Activated T-helper 1 cell treated with anti-CD3 and anti-CD28 coated beads, Interleukin-2, amount 50 U/mL, for 16 hours (primary cell): ENCODE measurements around the gene ITGB6.
"Not testable (repeated sequence)": the region's sequence is repeated elsewhere in the genome, so short reads cannot be mapped to it uniquely, and the experiment has no call there.

ENCODE experiments used
- DNase-seq, 2 donors: peaks; one replicate each; pipeline ENCODE4 v3.0.0-alpha.2; 2020; ENCODE audit warnings: low read depth in 1 of 2, low spot score in 1 of 2

ITGB6 gene

DNA sequence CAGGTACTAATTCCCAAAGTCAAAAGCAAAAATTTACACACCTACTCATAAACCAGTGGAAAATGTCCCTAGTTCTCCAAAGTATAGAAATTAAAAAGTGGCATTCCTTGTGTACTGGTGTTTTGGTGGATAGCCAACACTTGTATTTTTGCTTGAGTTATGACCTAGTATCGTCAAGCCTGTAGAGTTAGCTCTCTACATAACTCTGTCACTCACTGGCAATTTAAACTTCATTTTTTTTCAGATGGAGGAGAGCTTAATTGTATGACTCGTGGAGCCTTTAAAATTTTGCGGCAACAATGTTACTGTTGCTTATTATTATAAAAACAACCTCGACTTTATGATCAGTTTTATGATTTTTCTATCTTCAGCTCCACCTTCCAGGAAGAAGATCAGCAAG, 58.7 kb downstream of the ITGB6 start:
- DNase-seq, result no peak

- no peak for DNase-seq
Measured at GRCh38 chr2:160140471-160140870, 59.6 kb downstream of the ITGB6 start.

- no peak for DNase-seq
Measured at GRCh38 chr2:160139991-160140390, 60.1 kb downstream of the ITGB6 start.

- no peak for DNase-seq
Measured at GRCh38 chr2:160139350-160139749, 60.7 kb downstream of the ITGB6 start.

DNA sequence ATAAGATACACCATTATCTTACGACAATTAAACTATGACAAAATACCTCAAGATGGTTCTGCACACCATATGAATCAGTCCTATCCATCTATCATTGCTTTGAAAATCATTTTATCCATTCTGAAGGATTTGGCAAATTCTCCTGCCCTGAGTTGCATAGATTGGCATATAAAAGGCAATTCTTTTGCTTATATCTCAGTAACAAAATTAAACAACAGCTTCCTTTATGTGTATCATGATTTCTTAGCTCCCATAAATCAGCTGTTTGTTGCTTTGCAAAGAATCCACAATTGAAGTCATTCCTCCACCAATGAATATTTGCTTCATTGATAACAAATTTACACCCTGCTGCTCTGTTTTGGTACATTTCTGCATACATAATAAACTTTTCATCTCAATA, 61.7 kb downstream of the ITGB6 start:
- DNase-seq, result no peak

DNA sequence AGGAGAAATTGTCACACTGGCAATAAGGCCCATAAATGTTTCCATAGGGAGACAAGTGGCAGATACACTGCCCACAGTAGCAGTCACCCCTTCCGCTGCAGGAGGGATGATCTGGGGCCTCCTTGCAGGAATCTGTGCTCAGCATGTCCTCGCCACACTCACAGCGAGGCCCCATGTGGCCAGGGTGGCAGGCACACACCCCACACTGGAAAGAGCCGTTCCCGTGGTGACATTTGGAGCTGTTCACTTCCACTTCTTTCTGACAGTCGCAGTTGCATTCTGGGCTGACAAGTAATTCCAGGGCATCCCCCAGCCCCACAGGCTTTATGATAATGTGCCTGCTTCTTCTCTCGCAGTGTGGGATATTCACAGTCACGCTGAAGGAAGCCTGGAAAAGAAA, 62.6 kb downstream of the ITGB6 start:
- DNase-seq, result no peak

- DNase-seq, result no peak
Measured at GRCh38 chr2:160132761-160133160, 67.3 kb downstream of the ITGB6 start.

GRCh38 chr2:160126756-160127155, 73.3 kb downstream of the ITGB6 start:
- DNase-seq, result no peak

DNA sequence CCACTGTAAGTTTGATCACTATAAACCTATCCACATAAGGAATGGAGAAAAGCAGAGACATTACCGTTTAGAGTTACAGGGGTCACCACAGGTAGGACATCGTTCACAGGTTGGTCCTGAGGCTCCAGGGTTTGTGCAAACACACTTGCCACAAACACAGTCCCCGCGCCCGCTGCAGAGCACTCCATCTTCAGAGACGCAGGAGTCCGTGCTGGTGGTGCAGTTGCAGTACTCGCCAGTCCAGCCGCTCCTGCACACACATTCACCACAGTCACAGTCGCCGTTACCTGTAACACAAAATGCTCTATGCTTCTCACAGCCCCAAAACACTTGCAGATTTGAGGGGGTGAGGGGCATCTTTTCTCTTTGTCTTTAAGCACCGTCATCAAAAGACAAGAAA, 73.8 kb downstream of the ITGB6 start:
- DNase-seq, result no peak

DNA sequence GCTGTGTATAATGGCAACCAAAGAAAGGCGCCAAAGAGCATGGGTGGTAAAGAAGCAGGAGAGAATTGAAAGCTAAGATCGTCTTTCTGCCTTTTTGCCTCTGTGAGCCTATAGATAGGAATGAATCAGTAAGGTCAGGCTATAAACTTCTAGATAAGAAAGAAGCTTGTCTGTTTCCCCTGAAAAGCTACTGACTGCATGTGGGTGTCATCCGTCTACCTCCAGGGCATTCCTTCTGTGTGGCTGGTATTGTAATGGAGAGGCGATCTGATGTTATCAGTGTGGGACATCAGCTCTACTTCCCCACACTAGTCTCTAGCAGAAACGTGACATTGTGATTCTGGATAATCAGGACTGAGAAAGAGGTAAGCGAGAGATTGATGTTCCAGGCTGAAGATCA, 74.2 kb downstream of the ITGB6 start:
- DNase-seq, result no peak

DNA sequence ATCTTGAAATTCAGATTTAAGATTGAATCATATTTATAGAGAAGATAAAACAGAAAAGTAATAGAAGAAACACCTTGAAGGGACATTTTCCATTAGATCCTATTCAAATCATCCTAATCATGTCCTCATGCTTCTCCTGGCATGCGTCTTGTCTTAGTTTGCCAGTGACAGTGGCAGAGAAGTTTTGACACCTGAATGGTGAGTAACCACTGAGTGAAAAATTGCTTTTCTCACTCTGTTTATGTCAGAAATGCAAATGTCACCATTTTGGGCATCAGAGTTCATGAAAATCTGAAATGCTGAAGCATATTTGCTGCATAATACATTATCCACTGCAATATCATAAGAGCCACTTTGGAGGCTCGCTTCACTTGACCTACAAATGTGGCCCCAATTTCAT, 74.7 kb downstream of the ITGB6 start:
- no peak for DNase-seq

GRCh38 chr2:160124571-160124970, 75.5 kb downstream of the ITGB6 start:
- no peak for DNase-seq

DNA sequence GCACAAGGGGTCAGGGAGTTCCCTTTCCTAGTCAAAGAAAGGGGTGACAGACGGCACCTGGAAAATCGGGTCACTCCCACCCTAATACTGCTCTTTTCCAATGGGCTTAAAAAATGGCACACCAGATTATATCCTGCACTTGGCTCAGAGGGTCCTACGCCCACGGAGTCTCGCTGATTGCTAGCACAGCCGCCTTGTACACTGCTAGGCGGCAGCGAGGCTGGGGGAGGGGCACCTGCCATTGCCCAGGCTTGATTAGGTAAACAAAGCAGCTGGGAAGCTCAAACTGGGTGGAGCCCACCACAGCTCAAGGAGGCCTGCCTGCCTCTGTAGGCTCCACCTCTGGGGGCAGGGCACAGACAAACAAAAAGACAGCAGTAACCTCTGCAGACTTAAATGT, 85.4 kb downstream of the ITGB6 start:
- not testable (repeated sequence) for DNase-seq

DNA sequence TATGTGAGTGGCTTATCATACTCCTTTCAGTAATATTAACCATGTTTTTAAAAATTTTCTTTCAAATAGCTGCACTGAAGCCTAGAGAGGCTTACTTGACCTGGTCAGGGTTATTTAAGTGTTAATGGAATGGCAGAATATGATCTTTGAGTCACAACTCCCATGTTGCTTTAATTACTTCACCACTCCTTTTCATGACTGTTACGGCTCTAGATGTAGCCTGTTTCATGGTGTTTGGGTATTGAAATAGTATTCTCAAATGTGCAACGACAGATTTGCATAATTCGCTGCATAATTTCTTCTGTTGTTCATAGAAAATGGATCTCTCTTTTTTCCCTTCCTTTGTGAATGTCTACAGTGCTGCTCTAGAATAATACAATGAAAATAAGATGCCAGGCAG, 86.1 kb downstream of the ITGB6 start:
- no peak for DNase-seq

- DNase-seq, result no peak
Measured at GRCh38 chr2:160111951-160112798, 87.9 kb downstream of the ITGB6 start.

DNA sequence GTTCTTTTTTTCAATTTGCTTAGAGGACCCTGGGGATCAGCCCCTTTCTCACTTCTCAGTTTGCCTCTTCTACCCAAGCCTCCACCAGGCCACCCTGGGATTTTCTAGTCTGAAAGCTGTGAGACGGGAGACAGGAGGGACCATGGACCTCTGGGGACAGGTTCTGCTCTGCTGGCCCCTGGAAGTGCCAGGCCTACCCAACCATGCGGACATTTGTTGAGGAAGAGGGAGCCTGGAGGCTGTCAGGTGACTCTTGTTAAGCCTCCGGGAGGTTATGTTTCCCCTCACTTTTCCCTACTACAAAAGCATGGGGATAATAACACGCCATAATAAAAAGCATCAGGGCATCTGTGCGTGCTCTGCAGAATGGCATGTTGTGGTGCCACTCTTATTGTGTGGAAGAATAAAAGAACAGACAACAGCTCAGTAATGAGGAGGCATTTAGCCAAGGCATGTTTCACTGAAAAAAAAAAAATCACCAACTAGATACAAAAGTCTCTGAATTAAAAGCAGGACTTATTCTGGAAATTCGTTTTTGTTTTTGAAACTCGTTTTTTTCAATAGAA, 89.3 kb downstream of the ITGB6 start:
- DNase-seq, result no peak

GRCh38 chr2:160109939-160110673, 90.0 kb downstream of the ITGB6 start:
- DNase-seq, result no peak

DNA sequence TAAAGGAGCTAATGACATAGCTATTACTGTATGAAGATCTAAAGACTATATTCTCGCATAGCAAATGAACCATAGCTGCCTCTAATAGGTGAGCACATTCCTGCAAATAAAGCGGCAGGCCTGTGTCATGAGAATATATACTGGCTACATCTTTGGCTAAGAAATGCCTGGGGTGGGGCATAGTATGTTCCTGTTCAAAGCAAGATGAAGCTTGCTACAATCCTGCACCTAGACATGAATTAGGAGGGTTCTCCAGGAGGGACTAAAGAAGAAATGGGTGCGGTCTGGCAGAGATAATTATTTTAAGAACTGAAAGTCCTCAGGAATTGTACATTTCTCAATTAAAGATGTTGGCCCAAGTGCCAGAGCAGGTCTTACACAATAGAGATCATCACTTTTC, 90.8 kb downstream of the ITGB6 start:
- no peak for DNase-seq

GRCh38 chr2:160108646-160109045, 91.4 kb downstream of the ITGB6 start:
- DNase-seq, result no peak

DNA sequence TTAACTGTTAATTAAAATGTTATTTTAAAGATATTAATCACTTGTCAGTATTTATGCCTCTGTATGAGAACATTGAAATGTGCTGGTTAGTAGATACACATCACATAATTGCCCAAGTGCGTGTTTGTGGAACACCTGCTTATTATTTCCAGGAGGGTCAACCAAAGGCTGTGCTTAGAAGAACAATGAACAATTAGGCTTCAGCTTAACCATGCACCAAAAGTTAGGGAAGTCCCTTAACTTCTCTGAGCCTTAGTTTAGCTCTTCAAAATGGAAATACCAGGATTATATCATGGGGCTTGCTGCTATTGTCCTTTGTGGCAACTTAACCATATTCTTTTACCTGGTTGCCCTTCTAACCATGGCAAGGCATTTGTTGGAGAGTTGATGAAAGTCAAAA, 94.7 kb downstream of the ITGB6 start:
- DNase-seq, result no peak

DNA sequence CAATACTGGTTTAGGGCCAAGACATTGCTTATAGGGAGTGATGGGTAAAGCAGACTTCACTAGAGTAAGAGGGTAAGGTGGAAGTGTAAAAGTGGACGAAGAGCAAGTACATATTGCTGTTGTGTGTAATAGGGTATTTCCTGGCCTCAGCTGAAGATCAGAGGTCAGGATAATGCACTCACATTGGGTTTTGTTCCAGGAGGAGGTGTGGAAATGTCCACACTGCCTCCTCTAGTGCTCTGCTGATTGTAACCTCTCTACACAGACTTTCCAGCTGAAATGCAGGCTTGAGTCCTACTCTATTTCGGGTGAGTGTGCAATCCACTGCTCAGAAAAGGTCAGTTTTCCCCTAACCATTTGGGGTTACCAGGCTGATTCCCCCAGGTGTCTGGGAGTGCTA, 96.0 kb downstream of the ITGB6 start:
- no peak for DNase-seq

DNA sequence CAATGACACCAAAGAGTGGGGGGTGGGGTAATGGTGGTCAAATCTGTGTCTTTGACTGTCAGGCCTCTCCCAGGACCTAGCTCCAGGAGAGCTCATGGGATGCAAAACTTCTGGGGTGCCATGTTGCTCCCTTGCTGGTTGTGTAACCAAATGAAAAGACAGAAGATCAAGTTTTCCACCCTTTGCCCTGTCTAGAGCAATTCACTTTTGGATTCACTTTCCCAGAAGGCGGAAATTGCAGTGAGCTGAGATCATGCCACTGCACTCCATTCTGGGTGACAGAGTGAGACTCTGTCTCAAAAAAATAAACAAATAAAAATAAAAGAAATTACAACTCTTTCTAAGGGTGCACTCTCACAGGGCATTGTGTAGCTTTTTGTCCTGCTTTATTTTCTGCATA, 102.7 kb downstream of the ITGB6 start:
- DNase-seq, result no peak
